Measurements from ENCODE around the gene NGRN.
A peak's percentile ranks its signal among the peaks of the same experiment; 100 is the strongest.

NGRN gene

GRCh38 chr15:90320062-90320884 is 54.8 kb downstream of the NGRN start:
- peak; percentile 87 for DNase-seq

GRCh38 chr15:90320885-90321278 is 55.4 kb downstream of the NGRN start:
- no peak for DNase-seq
